DND-41 (cell line): ENCODE results near the gene VWA2.

ENCODE experiments used
- EZH2 ChIP-seq: IDR thresholded peaks from 3 replicates; pipeline ENCODE4 v1.6.1; 2012; ENCODE audit warnings: borderline replicate concordance, low read depth, mild to moderate bottlenecking, moderate library complexity, low read length, inconsistent platforms; ENCODE audit not compliant: severe bottlenecking
- TF ChIP-seq, protein P1 (sequence below): IDR thresholded peaks from 2 replicates; pipeline ENCODE4 v1.5.1; 2012; ENCODE audit warnings: borderline replicate concordance, low read length, moderate library complexity, mild to moderate bottlenecking; ENCODE audit not compliant: poor library complexity, severe bottlenecking; ENCODE audit errors: extremely low read depth

DNA sequence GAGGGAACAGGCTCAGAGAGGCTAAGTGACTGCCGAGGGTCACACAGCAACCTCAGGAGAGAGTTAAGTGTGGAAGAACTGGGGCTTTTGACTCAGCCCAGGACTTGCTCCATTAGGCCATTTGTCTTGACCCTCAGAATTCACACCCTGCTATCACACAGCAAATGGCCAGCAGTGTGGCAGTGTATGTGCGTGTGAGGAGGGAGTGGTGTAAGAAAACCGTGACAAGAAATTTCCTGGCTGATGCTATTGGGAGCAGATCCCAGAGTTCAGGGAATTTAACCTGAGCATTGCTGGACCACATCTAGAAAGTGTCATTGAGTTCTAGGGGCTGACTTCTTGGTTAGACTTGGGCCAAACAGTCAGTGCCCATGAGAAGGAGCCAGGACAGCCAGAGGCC lies 18.4 kb downstream of the VWA2 start:
- TF ChIP-seq, protein P1, sequence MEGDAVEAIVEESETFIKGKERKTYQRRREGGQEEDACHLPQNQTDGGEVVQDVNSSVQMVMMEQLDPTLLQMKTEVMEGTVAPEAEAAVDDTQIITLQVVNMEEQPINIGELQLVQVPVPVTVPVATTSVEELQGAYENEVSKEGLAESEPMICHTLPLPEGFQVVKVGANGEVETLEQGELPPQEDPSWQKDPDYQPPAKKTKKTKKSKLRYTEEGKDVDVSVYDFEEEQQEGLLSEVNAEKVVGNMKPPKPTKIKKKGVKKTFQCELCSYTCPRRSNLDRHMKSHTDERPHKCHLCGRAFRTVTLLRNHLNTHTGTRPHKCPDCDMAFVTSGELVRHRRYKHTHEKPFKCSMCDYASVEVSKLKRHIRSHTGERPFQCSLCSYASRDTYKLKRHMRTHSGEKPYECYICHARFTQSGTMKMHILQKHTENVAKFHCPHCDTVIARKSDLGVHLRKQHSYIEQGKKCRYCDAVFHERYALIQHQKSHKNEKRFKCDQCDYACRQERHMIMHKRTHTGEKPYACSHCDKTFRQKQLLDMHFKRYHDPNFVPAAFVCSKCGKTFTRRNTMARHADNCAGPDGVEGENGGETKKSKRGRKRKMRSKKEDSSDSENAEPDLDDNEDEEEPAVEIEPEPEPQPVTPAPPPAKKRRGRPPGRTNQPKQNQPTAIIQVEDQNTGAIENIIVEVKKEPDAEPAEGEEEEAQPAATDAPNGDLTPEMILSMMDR, result no peak
- no peak for TF ChIP-seq EZH2
